ENCODE results near the gene PHF11.

- no peak for TF ChIP-seq CTCF (IDR thresholded peaks at IDR 0.05)
- TF ChIP-seq EZH2 (IDR thresholded peaks at IDR 0.05) = no peak
- no peak for TF ChIP-seq EZH2phosphoT487 (IDR thresholded peaks at IDR 0.05)
Measured at GRCh38 chr13:49448753-49449152, 47.0 kb upstream of the PHF11 start.

Measured in neural progenitor cell (in vitro differentiated cells).